Right ventricle myocardium superior (tissue), 1 donor: ENCODE data around the gene ZAR1L. TPM values are rescaled to one million over a fixed set of nuclear protein-coding genes. Genes with fewer than 3 reads are reported as not detected.
A peak's percentile ranks its signal among the peaks of the same experiment; 100 is the strongest.
"Not testable (repeated sequence)": the region's sequence is repeated elsewhere in the genome, so short reads cannot be mapped to it uniquely, and the experiment has no call there.

ENCODE experiments used
- ATAC-seq: fragments of 200-7000 bp; cut with Tn5 transposase; one replicate; pipeline ENCODE4 v1.9.1; 2020; ENCODE audit warnings: mild to moderate bottlenecking; ENCODE audit not compliant: poor library complexity
- DNase-seq: peaks from one replicate; pipeline ENCODE4 v3.0.0-alpha.2; 2020
- intact Hi-C: fragments of 100-400 bp; cut with DNase I; formaldehyde crosslinking; loops from one replicate; pipeline ENCODE4 v1.11.2; 2022
- long read RNA-seq: library from polyadenylated mRNA; unstranded; transcript quantifications from one replicate; pipeline ENCODE4 v2.0.0, GENCODE V29; 2021
- total RNA-seq: library from RNA; stranded (reverse); fragmentation: NEBNext Ultra II Directional; extraction: Animal tissue kit (Norgen Biotek cat#: 25700); gene quantifications from one replicate; pipeline ENCODE4 v1.2.1, GENCODE V29; 2021
- donor health status: DM: no; HTN: yes; CAD: no; lungs with severe emphysema.

Gene ZAR1L
- not detected for total RNA-seq
- long read RNA-seq, result 0 reads

DNA sequence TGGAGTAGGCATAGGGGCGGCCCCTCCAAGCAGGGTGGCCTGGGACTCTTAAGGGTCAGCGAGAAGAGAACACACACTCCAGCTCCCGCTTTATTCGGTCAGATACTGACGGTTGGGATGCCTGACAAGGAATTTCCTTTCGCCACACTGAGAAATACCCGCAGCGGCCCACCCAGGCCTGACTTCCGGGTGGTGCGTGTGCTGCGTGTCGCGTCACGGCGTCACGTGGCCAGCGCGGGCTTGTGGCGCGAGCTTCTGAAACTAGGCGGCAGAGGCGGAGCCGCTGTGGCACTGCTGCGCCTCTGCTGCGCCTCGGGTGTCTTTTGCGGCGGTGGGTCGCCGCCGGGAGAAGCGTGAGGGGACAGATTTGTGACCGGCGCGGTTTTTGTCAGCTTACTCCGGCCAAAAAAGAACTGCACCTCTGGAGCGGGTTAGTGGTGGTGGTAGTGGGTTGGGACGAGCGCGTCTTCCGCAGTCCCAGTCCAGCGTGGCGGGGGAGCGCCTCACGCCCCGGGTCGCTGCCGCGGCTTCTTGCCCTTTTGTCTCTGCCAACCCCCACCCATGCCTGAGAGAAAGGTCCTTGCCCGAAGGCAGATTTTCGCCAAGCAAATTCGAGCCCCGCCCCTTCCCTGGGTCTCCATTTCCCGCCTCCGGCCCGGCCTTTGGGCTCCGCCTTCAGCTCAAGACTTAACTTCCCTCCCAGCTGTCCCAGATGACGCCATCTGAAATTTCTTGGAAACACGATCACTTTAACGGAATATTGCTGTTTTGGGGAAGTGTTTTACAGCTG lies at the start of gene ZAR1L, which contains the start of gene BRCA2:
Gene ZAR1L (minus strand): TSS at position 126 of the 790 bp plus-strand sequence. CDS start 3,438 bp downstream, outside the sequence.
Gene BRCA2 (plus strand): TSS at position 271 of the 790 bp plus-strand sequence. CDS start 953 bp downstream, outside the sequence.
- DNase-seq, result peak; percentile 96
- peak; percentile 99 for ATAC-seq
- intact Hi-C loops, result loop anchor here (10.0 kb wide), 1 partner anchor 491 kb away; no protein-coding TSS in a partner anchor

GRCh38 chr13:32362574-32362973 lies 47.4 kb upstream of the ZAR1L start:
- intact Hi-C loops, result no loop called here
- no peak for ATAC-seq
- DNase-seq, result no peak

DNA sequence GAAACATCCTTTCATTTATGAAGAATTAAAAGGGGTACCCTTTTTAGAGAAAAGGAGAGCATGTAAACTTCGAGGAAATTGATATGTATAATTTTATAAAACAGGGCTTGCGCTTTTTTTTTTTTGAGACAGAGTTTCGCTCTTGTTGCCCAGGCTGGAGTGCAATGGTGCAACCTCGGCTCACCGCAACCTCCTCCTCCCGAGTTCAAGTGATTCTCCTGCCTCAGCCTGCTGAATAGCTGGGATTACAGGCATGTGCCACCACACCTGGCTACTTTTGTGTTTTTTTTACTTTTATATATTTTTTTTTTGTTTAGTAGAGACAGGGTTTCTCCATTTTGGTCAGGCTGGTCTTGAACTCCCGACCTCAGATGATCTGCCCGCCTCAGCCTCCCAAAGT lies 40.8 kb upstream of the ZAR1L start:
- DNase-seq, ATAC-seq, intact Hi-C loops: not testable (repeated sequence)

DNA sequence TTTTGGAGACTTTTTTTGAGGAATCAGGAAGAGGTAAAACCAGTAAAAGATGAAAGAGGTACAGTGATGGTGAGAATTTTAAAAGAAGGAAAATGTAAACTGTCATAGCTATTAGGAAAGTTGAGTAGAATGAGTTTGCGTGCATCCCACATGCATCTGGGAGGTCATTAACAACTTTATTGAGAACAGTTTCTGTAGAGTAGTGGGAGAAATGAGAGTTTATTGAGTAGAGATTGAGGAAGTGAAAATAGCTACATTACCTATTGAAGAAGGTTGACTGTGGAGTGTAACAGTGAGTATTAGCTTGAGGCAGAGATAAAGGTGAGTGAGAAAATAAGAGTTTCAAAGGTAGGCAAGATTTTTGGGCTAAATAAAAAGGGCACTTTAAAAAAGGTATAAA lies 38.9 kb upstream of the ZAR1L start:
- ATAC-seq, result no peak
- intact Hi-C loops, result no loop called here

GRCh38 chr13:32350839-32351441 lies 35.8 kb upstream of the ZAR1L start:
- DNase-seq, intact Hi-C loops, ATAC-seq: not testable (repeated sequence)

More for the DNA sequence above, 38.9 kb upstream of the ZAR1L start:
- no peak for DNase-seq

DNA sequence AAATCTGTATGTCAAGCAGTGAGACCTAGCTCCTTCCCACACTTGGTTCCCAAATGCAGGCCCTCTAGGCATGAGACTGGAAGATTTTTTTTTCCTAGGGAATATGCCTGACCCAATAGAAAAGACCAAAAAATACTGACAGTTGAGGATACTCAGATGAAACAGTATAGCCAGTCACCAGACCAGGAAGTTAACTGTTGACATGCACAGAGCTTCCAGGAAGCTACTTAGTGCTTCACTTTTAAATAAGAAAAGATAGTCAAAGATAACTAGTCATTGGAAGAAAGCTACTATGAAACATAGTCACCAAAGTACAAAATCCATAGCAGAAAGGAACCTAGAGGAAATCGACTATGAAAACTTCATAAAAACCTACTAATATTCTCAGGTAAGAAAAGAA lies 32.5 kb upstream of the ZAR1L start:
- intact Hi-C loops, result no loop called here
- no peak for ATAC-seq
- DNase-seq, result no peak

DNA sequence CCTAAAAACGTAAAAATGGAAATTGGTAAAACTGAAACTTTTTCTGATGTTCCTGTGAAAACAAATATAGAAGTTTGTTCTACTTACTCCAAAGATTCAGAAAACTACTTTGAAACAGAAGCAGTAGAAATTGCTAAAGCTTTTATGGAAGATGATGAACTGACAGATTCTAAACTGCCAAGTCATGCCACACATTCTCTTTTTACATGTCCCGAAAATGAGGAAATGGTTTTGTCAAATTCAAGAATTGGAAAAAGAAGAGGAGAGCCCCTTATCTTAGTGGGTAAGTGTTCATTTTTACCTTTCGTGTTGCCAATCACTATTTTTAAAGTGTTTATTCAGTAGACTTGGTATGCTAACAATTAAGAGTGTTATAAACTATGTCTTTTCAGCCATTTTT lies 25.8 kb upstream of the ZAR1L start:
- intact Hi-C loops, result no loop called here
- ATAC-seq, result no peak

GRCh38 chr13:32334671-32335070 lies 19.5 kb upstream of the ZAR1L start:
- DNase-seq, result no peak
- intact Hi-C loops, result no loop called here
- ATAC-seq, result no peak

More for the DNA sequence above, 25.8 kb upstream of the ZAR1L start:
- no peak for DNase-seq

DNA sequence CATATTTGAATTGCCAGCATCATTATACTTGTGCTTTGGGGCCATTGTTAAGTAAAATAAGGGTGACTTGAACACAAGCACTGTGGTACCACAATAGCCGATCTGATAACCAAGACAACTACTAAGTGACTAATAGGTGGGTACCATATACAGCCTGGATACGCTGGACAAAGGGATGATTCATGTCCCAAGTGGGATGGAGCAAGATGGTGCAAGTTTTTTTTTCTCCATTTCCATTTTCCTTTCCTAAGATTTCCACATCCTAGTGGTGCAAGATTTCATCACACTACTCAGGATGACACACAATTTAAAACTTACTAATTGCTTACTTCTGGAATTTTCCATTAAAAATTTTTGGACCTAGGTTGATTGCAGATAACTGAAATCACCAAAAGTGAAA lies 15.3 kb upstream of the ZAR1L start:
- DNase-seq (no peak), ATAC-seq (no peak)
- intact Hi-C loops, result no loop called here

GRCh38 chr13:32323912-32324311 lies 8.7 kb upstream of the ZAR1L start:
- ATAC-seq, result no peak
- intact Hi-C loops, result no loop called here

DNA sequence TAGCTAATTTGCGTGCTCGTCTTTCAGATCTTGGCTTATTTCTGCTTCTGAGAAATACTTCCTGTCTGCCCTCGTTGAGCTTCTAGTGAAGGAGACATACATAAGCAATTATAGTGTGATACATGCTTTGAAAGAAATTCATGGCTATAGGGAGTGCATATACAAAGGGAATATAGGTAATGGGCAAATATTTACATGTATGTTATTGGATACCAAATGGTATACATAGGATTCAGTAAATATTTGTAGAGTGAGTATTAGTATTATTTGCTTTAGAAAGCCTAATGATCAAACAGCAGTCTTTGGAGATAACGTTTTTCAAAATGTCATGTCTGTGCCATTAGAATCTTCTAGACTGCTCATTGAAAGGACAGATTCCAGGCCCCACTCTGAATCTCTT lies 5.4 kb upstream of the ZAR1L start:
- no peak for DNase-seq
- intact Hi-C loops, result no loop called here
- no peak for ATAC-seq

More at GRCh38 chr13:32323912-32324311, 8.7 kb upstream of the ZAR1L start:
- DNase-seq, result no peak

DNA sequence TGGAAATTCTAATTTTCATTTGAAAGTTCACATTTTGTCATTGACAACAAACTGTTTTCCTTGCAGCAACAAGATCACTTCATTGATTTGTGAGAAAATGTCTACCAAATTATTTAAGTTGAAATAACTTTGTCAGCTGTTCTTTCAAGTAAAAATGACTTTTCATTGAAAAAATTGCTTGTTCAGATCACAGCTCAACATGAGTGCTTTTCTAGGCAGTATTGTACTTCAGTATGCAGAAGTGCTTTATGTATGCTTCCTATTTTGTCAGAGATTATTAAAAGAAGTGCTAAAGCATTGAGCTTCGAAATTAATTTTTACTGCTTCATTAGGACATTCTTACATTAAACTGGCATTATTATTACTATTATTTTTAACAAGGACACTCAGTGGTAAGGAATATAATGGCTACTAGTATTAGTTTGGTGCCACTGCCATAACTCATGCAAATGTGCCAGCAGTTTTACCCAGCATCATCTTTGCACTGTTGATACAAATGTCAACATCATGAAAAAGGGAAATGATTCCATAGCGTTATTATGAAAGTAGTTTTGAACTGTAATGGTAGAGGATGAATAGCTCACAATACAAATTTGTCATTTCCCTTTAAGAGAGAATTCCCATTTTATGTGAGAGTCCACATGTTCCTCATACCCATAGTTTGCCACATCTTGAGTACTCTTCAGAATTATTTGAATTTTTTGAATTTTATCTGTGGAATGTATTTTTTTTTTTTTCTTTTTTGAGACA lies 2.7 kb upstream of the ZAR1L start:
- DNase-seq (no peak), ATAC-seq (no peak)
- intact Hi-C loops, result loop anchor here (10.0 kb wide), 1 partner anchor 493 kb away; no protein-coding TSS in a partner anchor

DNA sequence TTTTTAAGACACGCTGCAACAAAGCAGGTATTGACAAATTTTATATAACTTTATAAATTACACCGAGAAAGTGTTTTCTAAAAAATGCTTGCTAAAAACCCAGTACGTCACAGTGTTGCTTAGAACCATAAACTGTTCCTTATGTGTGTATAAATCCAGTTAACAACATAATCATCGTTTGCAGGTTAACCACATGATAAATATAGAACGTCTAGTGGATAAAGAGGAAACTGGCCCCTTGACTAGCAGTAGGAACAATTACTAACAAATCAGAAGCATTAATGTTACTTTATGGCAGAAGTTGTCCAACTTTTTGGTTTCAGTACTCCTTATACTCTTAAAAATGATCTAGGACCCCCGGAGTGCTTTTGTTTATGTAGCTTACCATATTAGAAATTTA lies 1.3 kb upstream of the ZAR1L start:
- ATAC-seq (no peak), DNase-seq (no peak)
- intact Hi-C loops, result loop anchor here (10.0 kb wide), 1 partner anchor 492 kb away; no protein-coding TSS in a partner anchor

DNA sequence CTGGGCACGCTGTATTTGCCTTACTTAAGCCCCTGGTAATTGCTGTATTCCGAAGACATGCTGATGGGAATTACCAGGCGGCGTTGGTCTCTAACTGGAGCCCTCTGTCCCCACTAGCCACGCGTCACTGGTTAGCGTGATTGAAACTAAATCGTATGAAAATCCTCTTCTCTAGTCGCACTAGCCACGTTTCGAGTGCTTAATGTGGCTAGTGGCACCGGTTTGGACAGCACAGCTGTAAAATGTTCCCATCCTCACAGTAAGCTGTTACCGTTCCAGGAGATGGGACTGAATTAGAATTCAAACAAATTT lies 821 bp upstream of the ZAR1L start:
- intact Hi-C loops, result loop anchor here (10.0 kb wide), 1 partner anchor 491 kb away; no protein-coding TSS in a partner anchor
- no peak for ATAC-seq
- no peak for DNase-seq

DNA sequence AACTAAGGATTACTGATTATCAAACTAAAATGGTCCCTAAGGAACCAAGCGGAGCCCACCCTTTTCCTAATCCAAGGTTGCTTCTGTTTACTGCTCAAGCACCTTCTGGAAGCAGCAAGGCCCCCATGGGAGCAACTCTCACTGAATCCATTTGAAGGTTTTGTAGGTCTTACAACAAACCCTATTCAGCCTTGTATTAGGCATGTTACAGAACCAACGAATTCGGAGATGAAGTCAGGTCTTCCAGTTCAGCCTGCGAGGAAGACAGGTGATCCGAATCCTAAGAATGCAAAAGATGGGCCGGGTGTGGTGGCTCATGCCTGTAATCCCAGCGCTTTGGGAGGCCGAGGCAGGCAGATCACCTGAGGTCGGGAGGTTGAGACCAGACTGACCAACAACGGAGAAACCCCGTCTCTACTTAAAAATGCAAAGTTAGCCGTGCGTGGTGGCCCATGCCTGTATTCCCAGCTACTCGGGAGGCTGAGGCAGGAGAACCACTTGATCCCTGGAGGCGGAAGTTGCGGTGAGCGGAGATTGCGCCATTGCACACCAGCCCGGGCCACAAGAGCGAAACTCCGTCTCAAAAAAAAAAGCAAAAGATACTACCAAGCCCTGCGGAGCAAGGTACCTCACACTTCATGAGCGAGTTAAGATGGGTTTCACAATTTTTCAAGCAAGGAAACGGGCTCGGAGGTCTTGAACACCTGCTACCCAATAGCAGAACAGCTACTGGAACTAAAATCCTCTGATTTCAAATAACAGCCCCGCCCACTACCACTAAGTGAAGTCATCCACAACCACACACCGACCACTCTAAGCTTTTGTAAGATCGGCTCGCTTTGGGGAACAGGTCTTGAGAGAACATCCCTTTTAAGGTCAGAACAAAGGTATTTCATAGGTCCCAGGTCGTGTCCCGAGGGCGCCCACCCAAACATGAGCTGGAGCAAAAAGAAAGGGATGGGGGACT lies 609 bp downstream of the ZAR1L start:
- peak; percentile 81 for DNase-seq
- peak; percentile 41 for ATAC-seq
- intact Hi-C loops, result loop anchor here (5.0 to 10.0 kb wide), 4 partner anchors 67 to 490 kb away; no protein-coding TSS in a partner anchor

DNA sequence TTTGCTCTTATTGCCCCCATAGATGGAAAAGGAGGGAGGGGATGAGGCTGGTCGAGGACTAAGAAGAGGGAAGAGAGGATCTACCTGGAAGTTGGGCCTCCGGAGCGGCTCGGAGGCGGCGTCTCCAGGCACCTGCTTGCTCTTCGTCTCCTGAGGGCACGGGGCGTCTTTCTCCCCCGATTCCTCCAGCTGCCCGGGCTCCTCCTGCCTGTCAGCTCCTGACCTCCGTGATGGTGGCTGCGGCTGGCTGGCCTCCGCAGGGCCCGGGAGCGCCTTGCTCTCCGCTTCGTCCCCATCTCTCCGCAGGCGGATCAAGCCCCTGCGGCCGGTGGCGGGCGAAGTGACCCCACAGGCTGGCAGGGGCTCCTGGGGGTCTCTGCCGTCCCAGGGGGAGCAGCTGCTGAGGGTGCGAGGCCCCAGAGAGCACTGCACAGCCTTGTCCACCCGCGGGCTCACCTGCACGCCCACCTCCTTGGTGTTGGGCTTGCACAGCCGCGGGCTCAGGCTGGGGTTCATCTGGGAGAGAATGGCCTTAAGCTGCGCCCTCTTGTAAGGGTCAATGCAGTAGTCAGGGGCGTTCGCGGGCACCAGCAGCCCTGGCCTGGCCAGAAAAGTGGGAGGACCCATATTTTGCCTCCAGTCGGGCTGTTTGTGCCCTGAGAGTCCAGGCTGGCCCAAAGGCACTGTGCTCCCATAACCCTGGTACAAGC lies 3.8 kb downstream of the ZAR1L start:
- intact Hi-C loops, result loop anchor here (5.0 to 10.0 kb wide), 4 partner anchors 64 to 487 kb away; no protein-coding TSS in a partner anchor
- no peak for DNase-seq
- no peak for ATAC-seq

DNA sequence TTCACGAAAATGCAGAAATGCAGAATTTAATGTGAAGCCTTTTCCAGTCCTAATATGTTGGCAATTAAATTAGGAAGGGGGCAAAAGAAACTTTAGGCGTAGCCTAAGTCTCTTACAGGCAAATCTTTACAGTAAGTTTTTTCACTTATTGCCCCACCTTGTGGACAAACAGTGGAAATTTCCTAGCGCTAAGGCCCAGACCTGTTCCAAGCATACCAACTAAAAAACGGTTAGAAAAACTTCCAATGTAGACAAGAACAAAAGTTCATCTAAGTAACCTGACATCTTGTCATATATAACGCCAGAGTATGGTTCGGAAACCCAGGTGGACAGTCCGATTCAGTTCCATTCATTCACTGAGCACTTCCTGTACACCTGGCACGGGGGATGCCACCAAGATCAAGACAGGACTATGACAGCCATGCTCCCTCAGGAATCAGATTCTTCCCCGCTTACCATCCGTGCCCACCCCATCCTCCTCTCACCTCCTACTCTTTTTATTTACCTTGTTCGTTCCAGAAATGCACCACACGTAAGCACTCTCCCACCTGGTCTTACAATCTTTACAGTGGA lies 4.9 kb downstream of the ZAR1L start:
- no peak for DNase-seq

More for the DNA sequence above, 4.9 kb downstream of the ZAR1L start:
- peak; percentile 82 for ATAC-seq
- intact Hi-C loops, result loop anchor here (5.0 to 10.0 kb wide), 4 partner anchors 63 to 485 kb away; no protein-coding TSS in a partner anchor
